ENCODE data around the gene CTNND2. TPM values are rescaled to one million over a fixed set of nuclear protein-coding genes. Genes with fewer than 3 reads are reported as not detected.

CTNND2 gene
- polyA plus RNA-seq, 1 donor from 2014 or later: 67.0 TPM

DNA sequence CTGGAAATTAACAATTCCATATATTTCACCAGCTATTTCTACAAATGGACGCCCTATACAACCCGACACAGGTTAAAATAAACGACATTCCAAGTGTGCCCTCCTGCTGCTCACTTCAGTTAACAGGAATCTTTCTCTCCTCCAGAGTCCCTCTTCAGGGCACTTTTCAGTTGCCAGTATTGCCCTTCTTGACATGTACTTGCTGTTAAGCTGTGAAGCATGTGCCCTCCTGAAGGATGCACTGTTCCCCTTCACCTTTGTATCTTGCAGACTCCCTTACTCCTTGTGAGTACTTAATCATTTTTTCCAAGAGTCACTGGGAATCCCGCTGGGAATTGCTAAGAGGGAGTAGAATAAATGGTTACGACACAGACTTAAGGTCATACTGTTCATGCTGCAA lies 364.1 kb downstream of the CTNND2 start:
- Histone ChIP-seq H3K9ac (ENCODE audit: low read length) (no peak overlapping the region), H3K79me2 (replicated peaks; ENCODE audit: insufficient read depth, low read length) (peaks cover 4% of the 10 kb centered on the region), H3K36me3 (ENCODE audit: insufficient read depth, low read length) (no peaks in the 10 kb centered on the region), H3K9me3 (ENCODE audit: low read length) (no peaks in the 10 kb centered on the region), H3K27me3 (ENCODE audit: insufficient read depth, low read depth, low read length) (no peaks in the 10 kb centered on the region), H4K20me1 (ENCODE audit: insufficient read depth) (no peaks in the 10 kb centered on the region), H3K9me2 (ENCODE audit: insufficient read depth, low read length) (no peaks in the 10 kb centered on the region), H2AFZ (ENCODE audit: low read depth, low read length) (no peak overlapping the region), H3K4me2 (ENCODE audit: low read length) (no peak overlapping the region), H3K27ac (ENCODE audit: low read length) (no peak overlapping the region), H3F3A (ENCODE audit: insufficient read depth, low read length, poor library complexity, severe bottlenecking) (no peaks in the 10 kb centered on the region), H3K4me3 (ENCODE audit: low read length) (no peak overlapping the region)
- TF ChIP-seq MXI1 (conservative IDR thresholded peaks at IDR 0.05; ENCODE audit: poor library complexity, severe bottlenecking): no peak
- TF ChIP-seq, protein P1, sequence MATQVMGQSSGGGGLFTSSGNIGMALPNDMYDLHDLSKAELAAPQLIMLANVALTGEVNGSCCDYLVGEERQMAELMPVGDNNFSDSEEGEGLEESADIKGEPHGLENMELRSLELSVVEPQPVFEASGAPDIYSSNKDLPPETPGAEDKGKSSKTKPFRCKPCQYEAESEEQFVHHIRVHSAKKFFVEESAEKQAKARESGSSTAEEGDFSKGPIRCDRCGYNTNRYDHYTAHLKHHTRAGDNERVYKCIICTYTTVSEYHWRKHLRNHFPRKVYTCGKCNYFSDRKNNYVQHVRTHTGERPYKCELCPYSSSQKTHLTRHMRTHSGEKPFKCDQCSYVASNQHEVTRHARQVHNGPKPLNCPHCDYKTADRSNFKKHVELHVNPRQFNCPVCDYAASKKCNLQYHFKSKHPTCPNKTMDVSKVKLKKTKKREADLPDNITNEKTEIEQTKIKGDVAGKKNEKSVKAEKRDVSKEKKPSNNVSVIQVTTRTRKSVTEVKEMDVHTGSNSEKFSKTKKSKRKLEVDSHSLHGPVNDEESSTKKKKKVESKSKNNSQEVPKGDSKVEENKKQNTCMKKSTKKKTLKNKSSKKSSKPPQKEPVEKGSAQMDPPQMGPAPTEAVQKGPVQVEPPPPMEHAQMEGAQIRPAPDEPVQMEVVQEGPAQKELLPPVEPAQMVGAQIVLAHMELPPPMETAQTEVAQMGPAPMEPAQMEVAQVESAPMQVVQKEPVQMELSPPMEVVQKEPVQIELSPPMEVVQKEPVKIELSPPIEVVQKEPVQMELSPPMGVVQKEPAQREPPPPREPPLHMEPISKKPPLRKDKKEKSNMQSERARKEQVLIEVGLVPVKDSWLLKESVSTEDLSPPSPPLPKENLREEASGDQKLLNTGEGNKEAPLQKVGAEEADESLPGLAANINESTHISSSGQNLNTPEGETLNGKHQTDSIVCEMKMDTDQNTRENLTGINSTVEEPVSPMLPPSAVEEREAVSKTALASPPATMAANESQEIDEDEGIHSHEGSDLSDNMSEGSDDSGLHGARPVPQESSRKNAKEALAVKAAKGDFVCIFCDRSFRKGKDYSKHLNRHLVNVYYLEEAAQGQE (IDR thresholded peaks at IDR 0.05; ENCODE audit: borderline replicate concordance): no peak

DNA sequence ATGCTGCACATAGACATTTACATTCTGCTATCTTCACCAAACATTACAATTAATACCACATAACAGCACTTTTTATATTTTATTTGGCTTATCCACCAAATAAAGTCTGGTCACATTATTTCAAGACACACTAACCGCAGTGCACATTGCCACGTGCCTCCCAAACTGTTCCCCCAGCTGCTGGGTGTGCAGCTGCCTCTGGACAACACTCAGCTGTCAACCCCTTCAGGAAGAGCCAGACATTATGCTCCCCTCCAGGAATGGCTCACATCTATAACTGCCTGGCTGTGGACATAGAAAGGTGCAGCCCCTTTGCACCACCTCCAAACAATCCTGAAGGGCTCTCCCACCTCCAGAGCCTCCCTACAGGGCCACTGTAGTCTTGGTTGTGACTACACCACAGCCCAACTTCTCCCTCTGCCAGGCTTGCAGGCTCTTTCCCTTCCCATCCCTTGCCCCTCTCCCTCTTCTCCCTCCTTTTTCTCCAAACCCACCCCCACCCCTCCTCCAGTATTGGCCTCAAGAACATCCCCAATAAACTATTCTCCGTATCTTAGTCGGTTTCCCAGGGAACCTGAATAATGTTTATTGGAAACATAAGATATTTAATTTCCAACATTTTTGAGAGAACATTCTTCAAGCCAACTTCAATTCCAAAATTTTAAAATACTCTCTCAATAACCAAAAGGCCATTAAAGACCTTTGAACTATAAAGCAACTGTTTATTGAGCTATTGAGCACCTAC lies 372.3 kb downstream of the CTNND2 start:
- no peaks in the 10 kb centered on the region for H3K27me3 ChIP-seq (ENCODE audit: insufficient read depth, low read depth, low read length)

DNA sequence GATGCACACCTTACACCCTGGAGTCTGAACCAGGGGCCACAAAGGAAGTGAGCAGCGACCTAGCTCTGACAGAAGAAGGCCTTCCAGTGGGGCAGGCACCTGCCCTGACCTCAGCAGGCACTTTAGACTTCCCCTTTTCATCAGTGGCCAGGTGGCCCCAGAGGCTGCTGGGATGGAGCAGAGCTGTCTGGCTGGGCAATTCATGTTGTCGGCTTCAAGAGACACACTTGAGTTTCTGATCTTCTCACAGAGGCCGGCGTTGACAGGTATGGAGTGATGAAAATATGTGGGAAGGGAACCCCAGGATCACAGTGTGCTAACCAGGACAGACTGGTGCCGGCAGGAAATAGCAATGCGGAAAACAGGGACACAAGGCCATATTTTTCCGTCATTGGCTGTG lies 375.5 kb downstream of the CTNND2 start:
- H4K20me1 ChIP-seq (ENCODE audit: insufficient read depth): no peaks in the 10 kb centered on the region
- no peak overlapping the region for H3K4me3 ChIP-seq (ENCODE audit: low read length)
- H3K79me2 ChIP-seq (replicated peaks; ENCODE audit: insufficient read depth, low read length): no peaks in the 10 kb centered on the region
- H3K27me3 ChIP-seq (ENCODE audit: insufficient read depth, low read depth, low read length): no peaks in the 10 kb centered on the region
- no peak overlapping the region for H3K27ac ChIP-seq (ENCODE audit: low read length)
- no peak overlapping the region for H3K9ac ChIP-seq (ENCODE audit: low read length)
- H3F3A ChIP-seq (ENCODE audit: insufficient read depth, low read length, poor library complexity, severe bottlenecking): no peaks in the 10 kb centered on the region
- no peak overlapping the region for H2AFZ ChIP-seq (ENCODE audit: low read depth, low read length)
- H3K36me3 ChIP-seq (ENCODE audit: insufficient read depth, low read length): no peaks in the 10 kb centered on the region
- H3K9me3 ChIP-seq (ENCODE audit: low read length): no peaks in the 10 kb centered on the region
- no peak for TF ChIP-seq EP300 (conservative IDR thresholded peaks at IDR 0.05; ENCODE audit: poor library complexity, severe bottlenecking)
- TF ChIP-seq RAD21 (conservative IDR thresholded peaks at IDR 0.05): no peak
- TF ChIP-seq, protein P1 (IDR thresholded peaks at IDR 0.05; ENCODE audit: borderline replicate concordance): no peak
- TF ChIP-seq SMC3 (conservative IDR thresholded peaks at IDR 0.05; ENCODE audit: poor library complexity): no peak
- no peak for TF ChIP-seq EZH2 (IDR thresholded peaks at IDR 0.05; ENCODE audit: borderline replicate concordance, insufficient read depth, low read length, poor library complexity, severe bottlenecking)
- TF ChIP-seq MXI1 (conservative IDR thresholded peaks at IDR 0.05; ENCODE audit: poor library complexity, severe bottlenecking): no peak
- TF ChIP-seq TAF1 (IDR thresholded peaks at IDR 0.05; ENCODE audit: low read depth): no peak
- no peak for TF ChIP-seq POLR2AphosphoS5 (IDR thresholded peaks at IDR 0.05)
- TF ChIP-seq, protein P2, sequence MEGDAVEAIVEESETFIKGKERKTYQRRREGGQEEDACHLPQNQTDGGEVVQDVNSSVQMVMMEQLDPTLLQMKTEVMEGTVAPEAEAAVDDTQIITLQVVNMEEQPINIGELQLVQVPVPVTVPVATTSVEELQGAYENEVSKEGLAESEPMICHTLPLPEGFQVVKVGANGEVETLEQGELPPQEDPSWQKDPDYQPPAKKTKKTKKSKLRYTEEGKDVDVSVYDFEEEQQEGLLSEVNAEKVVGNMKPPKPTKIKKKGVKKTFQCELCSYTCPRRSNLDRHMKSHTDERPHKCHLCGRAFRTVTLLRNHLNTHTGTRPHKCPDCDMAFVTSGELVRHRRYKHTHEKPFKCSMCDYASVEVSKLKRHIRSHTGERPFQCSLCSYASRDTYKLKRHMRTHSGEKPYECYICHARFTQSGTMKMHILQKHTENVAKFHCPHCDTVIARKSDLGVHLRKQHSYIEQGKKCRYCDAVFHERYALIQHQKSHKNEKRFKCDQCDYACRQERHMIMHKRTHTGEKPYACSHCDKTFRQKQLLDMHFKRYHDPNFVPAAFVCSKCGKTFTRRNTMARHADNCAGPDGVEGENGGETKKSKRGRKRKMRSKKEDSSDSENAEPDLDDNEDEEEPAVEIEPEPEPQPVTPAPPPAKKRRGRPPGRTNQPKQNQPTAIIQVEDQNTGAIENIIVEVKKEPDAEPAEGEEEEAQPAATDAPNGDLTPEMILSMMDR (IDR thresholded peaks at IDR 0.05; ENCODE audit: poor library complexity, severe bottlenecking): no peak
- no peak overlapping the region for H3K4me2 ChIP-seq (ENCODE audit: low read length)
- H3K9me2 ChIP-seq (ENCODE audit: insufficient read depth, low read length): no peaks in the 10 kb centered on the region

More for the DNA sequence above, 372.3 kb downstream of the CTNND2 start:
- H3K9me3 ChIP-seq (ENCODE audit: low read length): no peaks in the 10 kb centered on the region
- no peaks in the 10 kb centered on the region for H3K36me3 ChIP-seq (ENCODE audit: insufficient read depth, low read length)
- H2AFZ ChIP-seq (ENCODE audit: low read depth, low read length): no peak overlapping the region
- no peaks in the 10 kb centered on the region for H4K20me1 ChIP-seq (ENCODE audit: insufficient read depth)
- no peak overlapping the region for H3K4me2 ChIP-seq (ENCODE audit: low read length)
- H3K4me3 ChIP-seq (ENCODE audit: low read length): no peak overlapping the region
- no peaks in the 10 kb centered on the region for H3K9me2 ChIP-seq (ENCODE audit: insufficient read depth, low read length)
- no peak for TF ChIP-seq POLR2AphosphoS5 (IDR thresholded peaks at IDR 0.05)
- no peak overlapping the region for H3K27ac ChIP-seq (ENCODE audit: low read length)
- no peak overlapping the region for H3K9ac ChIP-seq (ENCODE audit: low read length)
- no peaks in the 10 kb centered on the region for H3F3A ChIP-seq (ENCODE audit: insufficient read depth, low read length, poor library complexity, severe bottlenecking)
- H3K79me2 ChIP-seq (replicated peaks; ENCODE audit: insufficient read depth, low read length): no peaks in the 10 kb centered on the region
